Bone marrow (tissue), 2 donors: Measurements from ENCODE around the gene LZTFL1.

Experiments used
- DNase-seq, 2 donors: peaks; one replicate each; lab custom pipeline; 2025; lab: John Stamatoyannopoulos, UW

LZTFL1 gene

DNA sequence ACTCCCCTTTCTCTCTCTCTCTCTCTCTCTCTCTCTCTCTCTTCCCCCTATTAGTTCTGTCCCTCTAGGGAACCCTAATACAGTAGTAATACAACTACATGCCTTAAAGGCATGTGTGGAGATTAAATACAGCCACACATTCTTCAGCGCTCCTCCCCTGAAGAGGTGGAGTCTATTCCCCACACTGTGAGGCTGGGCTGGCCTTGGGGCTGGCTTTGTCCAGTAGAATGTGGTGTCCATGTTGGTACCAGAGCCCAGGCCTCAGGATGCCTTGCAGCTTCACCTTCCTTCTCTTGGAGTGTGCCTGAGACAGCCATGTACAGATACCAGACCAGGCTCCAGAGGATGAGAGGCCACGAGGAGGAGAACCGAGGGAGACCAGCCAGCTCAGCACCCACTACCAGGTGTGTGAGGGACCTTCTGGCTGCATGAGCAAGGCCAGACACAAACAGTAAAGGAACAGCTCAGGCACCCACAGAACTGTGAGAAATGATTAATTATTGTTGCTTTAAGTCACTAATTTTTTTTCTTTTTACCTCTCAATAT, 56.2 kb downstream of the LZTFL1 start:
- DNase-seq, result no peak

DNA sequence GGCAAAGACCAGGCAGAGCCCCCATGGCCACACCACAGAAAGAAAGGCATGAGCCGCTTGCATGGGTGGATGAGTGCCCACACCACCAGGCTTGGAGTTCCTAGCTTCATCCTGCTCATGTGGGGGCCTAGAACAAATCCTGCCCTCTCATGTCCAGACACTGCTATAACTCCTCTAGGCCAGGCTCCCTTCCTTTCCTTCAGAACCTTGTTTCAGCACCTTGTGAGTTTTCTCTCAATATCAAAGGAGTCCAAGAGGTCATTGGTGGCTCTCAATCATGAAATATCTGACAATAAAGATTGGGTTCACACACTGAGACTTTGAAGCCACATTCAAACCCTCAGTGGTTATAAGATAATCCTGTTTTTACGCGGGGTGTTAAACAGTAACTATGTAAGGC, 58.3 kb downstream of the LZTFL1 start:
- no peak for DNase-seq

DNA sequence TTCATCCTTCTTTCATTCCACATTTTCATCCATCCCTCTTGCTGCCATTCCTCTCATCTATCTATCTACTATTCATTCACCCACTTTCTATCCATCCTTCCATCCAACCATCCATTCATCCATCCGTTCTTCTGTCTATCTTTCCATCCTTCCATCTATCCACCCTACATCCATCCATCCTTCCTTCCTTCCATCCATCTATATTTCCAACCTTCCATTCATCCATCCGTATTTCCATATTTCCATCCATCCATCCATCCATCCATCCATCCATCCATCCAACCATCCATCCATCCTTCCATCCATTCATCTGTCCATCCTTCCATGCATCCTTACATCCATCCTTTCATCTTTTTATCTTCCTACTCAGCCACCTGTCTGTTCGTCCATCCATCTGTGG, 59.5 kb downstream of the LZTFL1 start:
- no peak for DNase-seq

DNA sequence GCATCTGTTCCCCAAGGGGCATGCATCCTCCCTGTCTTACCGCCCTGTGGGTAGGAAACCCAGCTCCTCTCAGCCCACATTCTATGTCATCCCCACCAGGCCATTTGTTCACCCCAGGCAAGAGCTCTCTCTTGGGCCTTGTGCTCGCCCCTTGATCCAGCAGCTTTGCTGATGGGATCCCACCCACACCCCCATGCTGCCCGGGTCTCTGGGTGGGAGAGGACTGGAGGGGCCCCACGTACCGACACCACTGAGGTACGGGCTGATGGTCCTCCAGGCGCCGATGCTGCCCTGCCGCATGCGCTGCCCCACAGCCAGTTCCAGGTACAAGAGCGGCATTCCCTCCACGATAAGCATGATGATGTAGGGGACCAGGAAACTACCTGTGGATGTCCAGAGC, 60.1 kb downstream of the LZTFL1 start:
- DNase-seq, result no peak

DNA sequence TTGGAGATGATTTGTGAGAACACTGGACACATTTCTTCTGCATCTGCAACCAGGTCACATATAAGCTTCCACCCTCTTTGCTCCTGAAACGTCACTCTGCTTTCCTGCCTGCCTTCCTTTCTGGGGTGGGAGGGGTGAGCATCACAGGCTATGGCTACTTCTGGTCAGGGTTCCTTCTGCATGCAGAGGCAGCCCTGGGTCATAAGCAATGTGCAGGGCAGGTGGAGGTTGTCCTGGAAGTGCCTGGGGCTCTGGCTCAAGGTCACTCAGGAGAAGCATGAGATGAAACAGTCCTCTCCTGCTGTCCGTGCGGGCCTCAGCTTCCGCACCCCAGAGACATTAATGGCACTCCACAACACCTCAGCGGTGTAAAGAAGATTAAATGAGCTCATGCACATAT, 60.6 kb downstream of the LZTFL1 start:
- DNase-seq, result no peak

DNA sequence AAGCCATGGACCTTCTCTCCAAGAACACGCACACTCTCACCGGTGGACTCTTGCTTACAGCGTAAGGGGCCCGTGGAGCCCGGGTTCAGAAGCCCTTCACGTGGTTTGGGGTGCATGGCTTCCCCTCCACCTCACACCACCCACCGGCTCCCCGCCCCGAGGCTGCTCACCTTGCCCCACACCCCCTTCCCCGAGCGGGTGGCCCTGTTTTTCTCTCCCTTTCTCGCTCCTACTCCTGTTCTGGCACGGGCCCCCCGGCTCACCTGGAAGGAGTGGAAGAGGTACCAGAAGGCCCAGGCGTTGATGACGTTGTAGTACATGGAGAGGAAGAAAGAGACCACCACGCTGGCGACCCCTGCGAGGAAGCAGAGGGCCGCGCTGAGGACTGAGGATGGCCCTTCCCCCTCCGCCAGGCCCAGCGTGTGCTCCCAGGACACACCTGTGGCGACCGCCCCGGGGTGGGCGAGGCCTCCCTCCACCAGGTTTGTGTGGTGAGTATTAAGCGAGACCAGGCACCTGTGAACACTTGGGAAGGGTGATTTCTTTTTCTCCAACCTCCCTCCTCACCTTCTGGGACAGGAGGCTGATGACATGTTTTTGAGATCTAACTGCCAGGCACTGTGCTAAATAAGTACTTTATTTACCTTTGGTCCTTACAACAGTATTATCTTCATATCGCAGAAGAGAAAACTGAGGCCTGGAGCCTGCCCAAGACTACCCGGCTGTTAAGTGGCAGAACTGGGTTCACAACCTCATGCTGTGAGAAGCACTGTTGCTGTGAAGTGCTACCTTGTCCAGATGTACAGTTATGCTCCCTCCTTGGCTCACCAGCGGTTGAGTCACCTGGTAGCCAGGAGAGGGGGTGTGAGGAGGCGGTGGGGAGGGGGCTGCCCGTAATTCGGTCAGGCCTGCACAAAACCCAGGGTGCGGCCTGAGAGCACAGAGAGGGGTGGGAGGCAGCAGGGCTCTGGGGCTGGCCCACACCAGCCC, 61.9 kb downstream of the LZTFL1 start:
- DNase-seq, result no peak

DNA sequence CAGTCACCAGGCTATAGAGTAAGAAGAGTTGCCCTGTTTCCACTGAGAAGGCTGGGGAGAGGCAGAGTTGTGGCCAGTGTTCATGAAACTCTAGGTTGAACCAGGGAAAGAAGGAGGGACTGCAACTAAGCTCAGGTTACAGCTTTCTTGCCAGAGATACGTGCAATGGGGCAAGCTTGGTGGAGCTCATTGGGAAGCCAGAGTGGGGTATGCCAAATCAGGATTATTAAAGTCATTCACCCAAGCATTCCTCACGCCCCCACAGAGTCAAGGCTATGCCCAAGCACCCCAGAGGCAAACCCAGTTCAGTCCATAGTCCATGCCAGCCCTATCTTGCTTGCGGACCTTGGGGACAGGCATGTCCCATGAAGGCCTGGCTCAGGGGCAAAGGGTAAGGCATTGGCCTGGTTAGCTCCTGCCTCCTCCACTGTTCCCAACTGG, 63.1 kb downstream of the LZTFL1 start:
- DNase-seq, result no peak

DNA sequence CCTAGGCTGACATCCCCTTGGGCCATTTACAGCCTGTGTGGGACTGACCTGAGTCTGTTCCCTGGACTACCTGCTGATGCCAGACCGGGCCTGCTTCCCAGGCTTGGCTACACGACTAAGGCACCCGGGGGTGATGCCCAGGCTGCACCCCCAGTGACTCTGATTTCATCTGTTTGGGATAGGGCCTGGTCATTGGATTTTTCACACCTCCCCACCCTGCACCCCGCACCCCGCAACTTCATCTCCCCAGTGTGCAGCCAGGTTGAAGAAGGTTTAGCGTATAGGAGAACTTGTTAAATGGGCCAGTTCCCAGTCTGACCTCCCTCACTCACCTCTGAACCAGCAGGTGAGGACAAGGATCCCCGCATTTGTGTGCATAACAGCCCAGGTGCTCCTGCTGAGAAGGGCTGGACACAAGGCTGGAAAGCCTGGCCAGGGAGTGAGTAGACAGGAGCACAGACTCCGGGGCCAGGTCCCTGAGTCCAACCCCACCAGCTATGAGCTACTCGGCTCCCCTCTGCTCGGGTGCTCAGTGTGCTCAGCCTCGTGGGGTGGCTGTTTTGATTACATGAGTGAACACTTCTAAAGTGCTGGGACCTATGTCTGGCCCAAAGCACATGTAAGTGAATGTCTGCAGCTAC, 64.1 kb downstream of the LZTFL1 start:
- no peak for DNase-seq

DNA sequence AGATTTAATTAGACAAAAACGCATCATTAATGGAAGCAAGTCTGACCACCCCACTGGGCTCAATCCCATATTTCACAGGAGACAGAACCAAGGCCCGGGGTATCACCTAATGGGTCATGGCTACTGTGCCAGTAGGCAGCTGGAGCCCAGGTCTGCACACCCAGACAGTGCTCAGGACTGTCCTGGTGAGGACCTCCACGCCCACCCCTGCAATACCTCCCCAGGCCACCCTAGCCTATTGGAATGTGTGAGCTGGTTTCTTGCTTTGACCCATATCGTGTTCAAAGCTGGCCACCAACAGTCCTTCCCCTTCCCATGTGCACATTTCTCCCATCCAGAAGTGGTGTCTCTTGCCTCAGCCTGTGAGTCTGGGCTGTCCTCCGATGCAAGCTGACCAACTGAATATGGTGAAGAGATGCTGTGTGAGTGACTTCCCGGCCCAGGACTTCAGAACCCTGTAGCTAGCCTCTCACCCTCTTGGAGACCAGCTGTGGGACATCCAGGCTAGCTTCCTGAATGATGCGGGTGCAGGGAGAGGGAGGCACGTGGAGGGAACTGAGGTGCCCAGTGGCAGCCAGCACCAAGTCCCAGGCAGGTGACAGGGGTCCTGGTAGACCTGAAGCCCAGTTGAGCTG, 64.7 kb downstream of the LZTFL1 start:
- no peak for DNase-seq

DNA sequence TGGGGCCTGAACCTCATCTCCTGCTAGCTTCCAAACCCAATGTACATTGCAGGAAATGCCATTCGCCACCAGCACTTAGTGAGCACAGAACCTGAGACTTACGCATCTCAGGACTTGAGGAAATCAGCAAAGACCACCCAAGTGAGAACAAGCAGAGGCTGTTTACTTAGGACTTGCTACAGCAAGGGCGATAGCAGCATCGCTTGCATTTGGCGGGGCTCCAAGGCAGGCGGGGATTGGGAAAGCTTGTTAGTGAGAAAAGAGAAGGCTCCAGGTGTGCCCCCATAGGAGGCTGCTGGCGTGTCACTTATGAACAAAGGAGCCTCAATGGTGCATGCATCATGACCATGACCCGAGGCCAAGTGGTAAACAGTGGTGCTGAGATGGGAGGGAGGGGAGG, 65.3 kb downstream of the LZTFL1 start:
- no peak for DNase-seq

DNA sequence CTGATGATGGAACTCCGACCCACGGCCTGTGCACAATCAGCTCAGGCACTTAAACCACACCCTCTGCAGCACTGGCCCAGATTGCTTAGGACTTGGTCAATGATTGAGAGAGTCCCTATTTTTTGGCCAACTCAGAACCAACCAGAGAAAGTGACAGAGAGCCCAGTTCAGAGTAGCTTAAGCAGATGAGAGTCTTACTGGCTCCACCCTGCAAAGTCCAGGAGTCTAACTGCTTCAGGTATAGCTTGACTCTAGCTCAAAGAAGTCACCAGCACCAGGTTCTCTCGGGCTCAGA, 65.7 kb downstream of the LZTFL1 start:
- no peak for DNase-seq

DNA sequence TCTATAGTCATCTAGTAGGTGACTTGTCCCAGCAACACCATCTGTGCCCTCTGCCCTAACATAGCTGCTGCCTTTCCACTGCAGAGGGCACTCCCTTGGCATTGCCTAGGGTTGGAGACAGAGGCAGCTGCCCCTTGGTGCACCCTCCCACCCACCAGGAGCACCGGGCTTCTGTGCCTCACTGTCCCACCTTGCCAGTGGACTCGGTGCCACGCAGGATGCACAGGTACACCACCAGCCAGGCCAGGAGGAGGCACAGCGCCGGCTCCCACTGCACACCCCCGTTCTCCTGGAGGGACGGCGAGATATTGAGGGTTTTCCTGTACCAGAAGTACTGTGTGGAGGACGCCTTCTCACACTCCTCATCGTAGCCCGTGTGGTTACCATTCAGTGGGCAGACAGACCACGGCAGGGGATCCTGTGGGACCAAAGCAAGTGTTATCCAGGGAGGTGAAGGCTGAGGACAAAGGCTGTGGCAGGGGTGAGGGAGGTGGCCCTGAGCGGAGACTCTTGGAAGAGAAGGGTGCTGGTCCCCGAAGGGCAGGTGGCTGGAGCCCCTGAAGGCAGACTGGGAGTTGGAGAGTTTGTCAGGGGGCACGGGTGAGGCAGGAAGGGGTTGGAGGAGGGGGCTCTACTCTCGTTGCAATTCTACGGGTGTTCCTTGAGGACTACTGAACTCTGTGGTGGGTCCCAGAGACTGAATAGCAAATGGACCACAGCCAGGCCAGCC, 66.2 kb downstream of the LZTFL1 start:
- no peak for DNase-seq

DNA sequence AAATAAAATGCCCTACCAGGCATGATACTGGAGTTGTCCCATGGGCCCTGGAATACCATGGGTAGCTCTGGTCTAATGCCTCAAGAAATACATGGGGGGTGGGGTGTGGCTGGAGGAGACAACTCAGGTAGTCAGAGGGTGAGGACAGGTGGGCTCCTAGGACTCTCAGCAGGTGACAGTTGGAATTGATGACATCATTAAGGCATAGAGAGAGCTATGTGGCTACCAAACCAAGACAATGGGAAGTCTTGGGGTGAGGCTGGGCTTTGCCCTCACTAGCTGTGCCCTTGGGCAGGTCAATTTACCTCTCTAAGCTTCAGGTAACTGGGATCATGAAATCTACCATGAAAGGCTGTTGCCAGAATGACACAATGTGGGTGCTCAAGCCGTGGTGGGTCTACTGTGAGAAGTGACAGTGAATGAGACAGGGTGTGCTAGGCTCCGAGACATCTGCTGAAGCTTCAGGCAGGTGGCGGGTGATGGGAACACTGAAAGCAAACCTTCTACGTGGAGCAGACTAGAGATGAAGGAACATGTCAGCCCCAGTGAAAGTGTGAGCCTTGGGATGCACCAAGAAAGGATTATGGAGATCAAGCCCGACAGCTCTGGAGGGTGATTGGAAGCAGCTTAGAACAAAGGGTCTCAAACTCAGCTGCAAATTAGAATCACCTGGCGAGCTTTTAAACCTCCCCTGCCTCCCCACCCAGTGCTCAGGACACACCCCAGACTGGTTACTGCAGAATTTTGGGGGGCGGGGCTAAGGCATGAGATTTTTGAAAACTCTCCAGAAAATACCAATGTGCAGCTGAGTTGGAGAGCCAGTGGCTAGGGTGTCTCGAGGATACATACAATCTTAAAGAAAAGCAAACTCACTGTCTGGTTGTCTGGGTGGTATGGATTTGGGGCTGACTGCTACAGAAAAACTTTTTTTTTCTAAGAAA, 67.1 kb downstream of the LZTFL1 start:
- no peak for DNase-seq

DNA sequence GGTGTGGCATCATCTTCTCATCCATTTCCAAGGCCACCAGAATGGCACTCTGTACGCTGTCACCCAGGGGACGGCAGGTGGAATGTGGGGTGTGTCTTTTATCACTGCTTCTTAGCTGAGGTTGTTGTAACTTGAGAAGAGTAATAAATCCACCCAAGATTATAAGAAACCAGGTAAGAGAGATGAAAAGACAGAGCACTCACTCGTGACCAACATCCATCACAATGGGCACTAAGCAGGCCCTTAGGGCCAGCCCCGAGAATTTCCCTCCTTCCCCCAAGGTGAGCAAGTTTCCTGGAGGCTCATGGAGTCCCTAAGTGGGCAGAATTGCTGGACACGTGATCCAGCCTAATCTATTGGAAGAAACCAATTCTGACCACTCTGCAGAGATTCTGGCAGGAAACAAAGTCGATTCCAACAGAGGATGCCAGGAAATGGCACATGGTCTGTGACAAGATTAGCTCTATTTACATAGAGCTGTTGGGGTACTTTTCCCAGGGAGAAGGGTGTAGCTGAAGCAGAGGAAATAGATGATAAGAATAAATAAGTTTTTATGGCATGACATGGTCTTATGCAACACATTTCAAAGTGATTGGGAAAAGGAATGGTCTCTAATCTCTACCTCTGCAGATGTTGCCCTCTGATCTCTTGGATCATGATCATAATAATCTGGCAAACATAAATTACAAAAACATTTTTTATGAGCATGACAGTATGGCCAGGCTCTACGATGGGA, 68.0 kb downstream of the LZTFL1 start:
- no peak for DNase-seq
